ENCODE measurements around the gene UBE2R2. TPM values are rescaled to one million over a fixed set of nuclear protein-coding genes. Genes with fewer than 3 reads are reported as not detected.
A peak's percentile ranks its signal among the peaks of the same experiment; 100 is the strongest.

Gene UBE2R2
- total and polyA plus RNA-seq, 2 experiments from 2014 or later, result 39.8 to 41.4 TPM

DNA sequence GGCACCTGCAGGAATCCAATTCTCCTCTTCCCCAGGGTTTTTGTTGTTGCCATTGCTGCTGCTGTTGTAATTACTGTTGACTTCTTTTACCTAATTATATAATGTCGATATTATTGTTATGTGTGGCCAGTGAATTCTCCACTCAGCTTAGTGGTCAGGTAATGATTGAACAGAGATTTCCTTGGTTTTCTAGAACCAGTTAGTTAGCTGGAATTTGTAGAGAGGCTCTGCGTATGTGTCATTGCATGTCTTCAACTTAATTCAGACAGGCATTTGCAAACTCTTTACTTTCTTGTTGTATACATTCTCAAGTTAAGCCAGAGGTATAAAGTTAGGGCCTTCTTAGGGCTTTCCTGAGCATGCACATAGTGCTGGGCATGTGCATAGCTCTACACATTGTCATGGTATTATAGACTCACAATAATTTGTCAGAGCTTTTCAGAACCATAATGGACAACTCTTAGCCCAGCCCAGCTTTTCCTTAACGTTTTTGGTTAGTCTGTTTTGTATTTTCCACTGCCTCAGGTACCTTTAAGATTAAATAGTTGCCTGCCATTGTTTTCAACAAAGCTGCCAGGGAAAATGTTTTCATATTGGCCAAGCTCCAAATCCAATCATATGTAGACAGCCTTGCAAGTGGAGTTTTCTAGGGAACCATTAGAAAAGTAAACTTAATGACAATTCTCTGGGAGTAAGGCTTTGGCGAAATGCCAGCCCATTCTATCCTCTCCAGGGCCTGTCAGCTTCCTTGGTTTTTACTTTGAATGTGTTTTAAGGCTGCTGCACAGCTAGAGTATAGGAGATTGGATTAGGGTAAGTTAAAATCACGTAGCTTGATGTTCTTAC lies 68.1 kb downstream of the UBE2R2 start:
- peak overlapping the region; percentile 10 for H3K4me2 ChIP-seq
- H3K27me3 ChIP-seq, result no peaks in the 10 kb centered on the region
- 67% methylated on average over 5 of the region's 5 CpGs for WGBS (ENCODE audit: low lambda C conversion rate, missing lambda C conversion rate)
- peaks cover 92% of the 10 kb centered on the region for H4K20me1 ChIP-seq (ENCODE audit: insufficient read depth, poor library complexity, severe bottlenecking)
- DNase-seq (ENCODE audit: low spot score), result peak; percentile 44
- H3K4me3 ChIP-seq, result no peak overlapping the region
- peaks cover 100% of the 10 kb centered on the region for H3K79me2 ChIP-seq
- peak overlapping the region; percentile 5 for H3K27ac ChIP-seq
- peaks cover 11% of the 10 kb centered on the region for H3K4me1 ChIP-seq (ENCODE audit: insufficient read depth)
- TF ChIP-seq EZH2phosphoT487 (IDR thresholded peaks at IDR 0.05; ENCODE audit: low read depth, severe bottlenecking, unreplicated experiment), result no peak
- TF ChIP-seq, protein P1, sequence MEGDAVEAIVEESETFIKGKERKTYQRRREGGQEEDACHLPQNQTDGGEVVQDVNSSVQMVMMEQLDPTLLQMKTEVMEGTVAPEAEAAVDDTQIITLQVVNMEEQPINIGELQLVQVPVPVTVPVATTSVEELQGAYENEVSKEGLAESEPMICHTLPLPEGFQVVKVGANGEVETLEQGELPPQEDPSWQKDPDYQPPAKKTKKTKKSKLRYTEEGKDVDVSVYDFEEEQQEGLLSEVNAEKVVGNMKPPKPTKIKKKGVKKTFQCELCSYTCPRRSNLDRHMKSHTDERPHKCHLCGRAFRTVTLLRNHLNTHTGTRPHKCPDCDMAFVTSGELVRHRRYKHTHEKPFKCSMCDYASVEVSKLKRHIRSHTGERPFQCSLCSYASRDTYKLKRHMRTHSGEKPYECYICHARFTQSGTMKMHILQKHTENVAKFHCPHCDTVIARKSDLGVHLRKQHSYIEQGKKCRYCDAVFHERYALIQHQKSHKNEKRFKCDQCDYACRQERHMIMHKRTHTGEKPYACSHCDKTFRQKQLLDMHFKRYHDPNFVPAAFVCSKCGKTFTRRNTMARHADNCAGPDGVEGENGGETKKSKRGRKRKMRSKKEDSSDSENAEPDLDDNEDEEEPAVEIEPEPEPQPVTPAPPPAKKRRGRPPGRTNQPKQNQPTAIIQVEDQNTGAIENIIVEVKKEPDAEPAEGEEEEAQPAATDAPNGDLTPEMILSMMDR (IDR thresholded peaks at IDR 0.05; ENCODE audit: poor library complexity), result no peak
- TF ChIP-seq EZH2 (IDR thresholded peaks at IDR 0.05; ENCODE audit: borderline replicate concordance), result no peak
- H3K36me3 ChIP-seq (replicated peaks; ENCODE audit: insufficient read depth, low read depth), result no peaks in the 10 kb centered on the region
- H3K9me2 ChIP-seq (replicated peaks; ENCODE audit: insufficient read depth), result no peaks in the 10 kb centered on the region
- H2AFZ ChIP-seq, result no peak overlapping the region
- H3K9me3 ChIP-seq (ENCODE audit: low read depth), result no peaks in the 10 kb centered on the region

DNA sequence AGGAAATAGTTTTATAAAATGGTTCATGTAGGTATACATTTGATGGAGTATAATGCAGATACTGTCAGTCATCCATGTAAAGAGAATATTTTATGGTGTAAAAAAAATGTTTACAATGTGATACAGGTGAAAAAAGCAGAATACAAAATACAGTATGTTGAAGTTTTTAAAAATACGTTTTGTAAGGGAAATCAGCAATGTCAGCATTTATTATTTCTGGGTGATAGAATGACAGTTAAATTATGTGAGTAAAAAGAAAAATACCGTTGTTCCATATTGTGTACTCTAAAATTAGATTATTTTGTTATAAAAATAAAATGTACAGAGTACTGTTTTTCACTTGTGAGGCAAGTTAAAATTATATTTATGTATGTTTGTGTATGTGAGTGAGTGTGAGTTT lies 69.0 kb downstream of the UBE2R2 start:
- H3K4me3 ChIP-seq, result no peak overlapping the region
- no peaks in the 10 kb centered on the region for H3K9me2 ChIP-seq (replicated peaks; ENCODE audit: insufficient read depth)
- H3K27me3 ChIP-seq, result no peaks in the 10 kb centered on the region
- H2AFZ ChIP-seq, result no peak overlapping the region
- H3K36me3 ChIP-seq (replicated peaks; ENCODE audit: insufficient read depth, low read depth), result no peaks in the 10 kb centered on the region
- H3K27ac ChIP-seq, result no peak overlapping the region
- DNase-seq (ENCODE audit: low spot score), result no peak
- TF ChIP-seq, protein P1 (IDR thresholded peaks at IDR 0.05; ENCODE audit: poor library complexity), result no peak
- TF ChIP-seq EZH2phosphoT487 (IDR thresholded peaks at IDR 0.05; ENCODE audit: low read depth, severe bottlenecking, unreplicated experiment), result no peak
- TF ChIP-seq EZH2 (IDR thresholded peaks at IDR 0.05; ENCODE audit: borderline replicate concordance), result no peak
- peaks cover 11% of the 10 kb centered on the region for H3K4me1 ChIP-seq (ENCODE audit: insufficient read depth)
- no peaks in the 10 kb centered on the region for H3K9me3 ChIP-seq (ENCODE audit: low read depth)
- whole genome bisulfite sequencing (ENCODE audit: low lambda C conversion rate, missing lambda C conversion rate), result 85% methylated on average over 2 of the region's 2 CpGs
- peaks cover 83% of the 10 kb centered on the region for H4K20me1 ChIP-seq (ENCODE audit: insufficient read depth, poor library complexity, severe bottlenecking)
- H3K79me2 ChIP-seq, result peaks cover 100% of the 10 kb centered on the region
- H3K4me2 ChIP-seq, result no peak overlapping the region

DNA sequence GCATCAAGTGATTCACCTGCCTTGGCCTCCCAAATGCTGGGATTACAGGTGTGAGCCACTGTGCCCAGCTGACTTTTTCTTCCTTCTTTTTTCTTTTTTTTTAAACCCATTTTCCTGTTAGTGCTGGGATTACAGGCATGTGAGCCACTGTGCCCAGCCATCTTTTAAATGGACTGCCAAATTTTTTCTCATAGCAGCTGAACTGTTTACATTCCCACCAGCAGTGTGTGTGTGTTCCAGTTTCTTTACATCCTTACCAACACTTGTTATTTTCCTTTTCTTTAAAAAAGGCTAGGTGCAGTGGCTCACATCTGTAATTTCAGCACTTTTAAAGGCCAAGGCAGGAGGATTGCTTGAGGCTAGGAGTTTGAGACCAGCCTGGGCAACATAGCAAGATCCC lies 76.9 kb downstream of the UBE2R2 start:
- H3K9me3 ChIP-seq (ENCODE audit: low read depth), result no peaks in the 10 kb centered on the region
- no peaks in the 10 kb centered on the region for H3K9me2 ChIP-seq (replicated peaks; ENCODE audit: insufficient read depth)
- no peaks in the 10 kb centered on the region for H3K4me1 ChIP-seq (ENCODE audit: insufficient read depth)
- H4K20me1 ChIP-seq (ENCODE audit: insufficient read depth, poor library complexity, severe bottlenecking), result peaks cover 72% of the 10 kb centered on the region
- TF ChIP-seq EZH2phosphoT487 (IDR thresholded peaks at IDR 0.05; ENCODE audit: low read depth, severe bottlenecking, unreplicated experiment) (no peak), EZH2 (IDR thresholded peaks at IDR 0.05; ENCODE audit: borderline replicate concordance) (no peak)
- TF ChIP-seq, protein P1 (IDR thresholded peaks at IDR 0.05; ENCODE audit: poor library complexity), result no peak
- no peaks in the 10 kb centered on the region for H3K27me3 ChIP-seq
- H2AFZ ChIP-seq, result no peak overlapping the region
- H3K4me2 ChIP-seq, result no peak overlapping the region
- no peaks in the 10 kb centered on the region for H3K36me3 ChIP-seq (replicated peaks; ENCODE audit: insufficient read depth, low read depth)
- H3K79me2 ChIP-seq, result peaks cover 99% of the 10 kb centered on the region
- no peak overlapping the region for H3K27ac ChIP-seq
- H3K4me3 ChIP-seq, result no peak overlapping the region
- DNase-seq (ENCODE audit: low spot score), result no peak

Measured in hepatocyte (in vitro differentiated cells).